ENCODE data around the gene EPHB2. TPM values are rescaled to one million over a fixed set of nuclear protein-coding genes. Genes with fewer than 3 reads are reported as not detected.
A peak's percentile ranks its signal among the peaks of the same experiment; 100 is the strongest.

The EPHB2 gene
- total RNA-seq, 3 donors from 2014 or later = 22.7 to 76.7 (median 70.8) TPM

- ATAC-seq (no peak), DNase-seq (no peak)
- intact Hi-C loops (cut with DNase I, micrococcal nuclease) = no loop called here
- no peaks in the 10 kb centered on the region for H3K9me3 ChIP-seq
- no peak for TF ChIP-seq CTCF (IDR thresholded peaks at IDR 0.05)
- no peaks in the 10 kb centered on the region for H3K36me3 ChIP-seq (ENCODE audit: low read depth)
- H3K4me1 ChIP-seq (ENCODE audit: low read depth) = no peaks in the 10 kb centered on the region
- no peak overlapping the region for H3K4me3 ChIP-seq
These were observed 242.0 kb downstream of the EPHB2 start for GRCh38 chr1:22952694-22953056.

- ATAC-seq (peak; percentile 33), DNase-seq (no peak)
- TF ChIP-seq CTCF (IDR thresholded peaks at IDR 0.05) = no peak
- Histone ChIP-seq H3K9me3 (no peaks in the 10 kb centered on the region), H3K4me3 (no peak overlapping the region), H3K4me1 (ENCODE audit: low read depth) (no peaks in the 10 kb centered on the region), H3K36me3 (ENCODE audit: low read depth) (no peaks in the 10 kb centered on the region)
- intact Hi-C loops (cut with DNase I, micrococcal nuclease) = no loop called here
These were observed 242.6 kb downstream of the EPHB2 start for GRCh38 chr1:22953057-22953739.

GRCh38 chr1:22953740-22954141, 243.1 kb downstream of the EPHB2 start:
- TF ChIP-seq CTCF (IDR thresholded peaks at IDR 0.05) = no peak
- intact Hi-C loops (cut with DNase I, micrococcal nuclease) = no loop called here
- H3K9me3 ChIP-seq = no peaks in the 10 kb centered on the region
- no peaks in the 10 kb centered on the region for H3K4me1 ChIP-seq (ENCODE audit: low read depth)
- H3K4me3 ChIP-seq = no peak overlapping the region
- ATAC-seq = peak; percentile 9
- no peak for DNase-seq
- no peaks in the 10 kb centered on the region for H3K36me3 ChIP-seq (ENCODE audit: low read depth)

- intact Hi-C loops (cut with DNase I, micrococcal nuclease) = no loop called here
- TF ChIP-seq CTCF (IDR thresholded peaks at IDR 0.05) = no peak
- DNase-seq = no peak
- H3K36me3 ChIP-seq (ENCODE audit: low read depth) = no peaks in the 10 kb centered on the region
- H3K9me3 ChIP-seq = no peaks in the 10 kb centered on the region
- no peaks in the 10 kb centered on the region for H3K4me1 ChIP-seq (ENCODE audit: low read depth)
- no peak for ATAC-seq
- H3K4me3 ChIP-seq = no peak overlapping the region
These were observed 244.5 kb downstream of the EPHB2 start for GRCh38 chr1:22955146-22955545.

- TF ChIP-seq CTCF (IDR thresholded peaks at IDR 0.05) = no peak
- ATAC-seq = no peak
- H3K36me3 ChIP-seq (ENCODE audit: low read depth) = no peaks in the 10 kb centered on the region
These were observed 246.4 kb downstream of the EPHB2 start for GRCh38 chr1:22957066-22957465.

GRCh38 chr1:22958556-22958955, 247.9 kb downstream of the EPHB2 start:
- H3K36me3 ChIP-seq (ENCODE audit: low read depth) = no peaks in the 10 kb centered on the region
- TF ChIP-seq CTCF (IDR thresholded peaks at IDR 0.05) = no peak
- no peaks in the 10 kb centered on the region for H3K4me1 ChIP-seq (ENCODE audit: low read depth)
- H3K9me3 ChIP-seq = no peaks in the 10 kb centered on the region
- H3K4me3 ChIP-seq = no peak overlapping the region
- DNase-seq (no peak), ATAC-seq (no peak)
- intact Hi-C loops (cut with DNase I, micrococcal nuclease) = no loop called here

More at GRCh38 chr1:22957066-22957465, 246.4 kb downstream of the EPHB2 start:
- intact Hi-C loops (cut with DNase I, micrococcal nuclease) = no loop called here
- Histone ChIP-seq H3K4me3 (no peak overlapping the region), H3K4me1 (ENCODE audit: low read depth) (no peaks in the 10 kb centered on the region), H3K9me3 (no peaks in the 10 kb centered on the region)
- no peak for DNase-seq
